HG03439 (cell line): ENCODE measurements around the gene WDR48.

ENCODE experiments used
- ATAC-seq: cut with Tn5 transposase; IDR thresholded peaks from one replicate; pipeline ENCODE4 v1.9.1; 2021; ENCODE audit warnings: mild to moderate bottlenecking, moderate library complexity; ENCODE audit not compliant: unreplicated experiment

WDR48 gene

DNA sequence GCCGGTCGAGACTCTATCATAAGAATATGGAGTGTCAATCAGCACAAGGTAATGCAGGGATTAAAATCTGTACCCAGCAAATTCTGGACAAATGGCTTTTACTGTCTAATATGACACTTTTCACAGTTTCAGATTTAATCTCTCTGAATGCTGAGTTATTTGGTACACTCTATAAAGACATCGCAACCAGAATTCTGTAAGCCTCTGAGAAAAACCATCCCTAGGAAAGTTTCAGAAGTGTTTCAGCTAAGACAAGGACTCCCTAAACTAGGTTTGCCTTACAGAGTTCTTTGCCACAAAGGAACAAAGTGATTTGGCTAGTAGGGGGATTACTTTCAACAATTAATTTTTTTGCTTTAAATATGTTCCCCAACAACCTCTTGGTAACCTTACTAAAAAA lies 11.3 kb downstream of the WDR48 start:
- ATAC-seq, result no peak

GRCh38 chr3:39064646-39065045 lies 12.8 kb downstream of the WDR48 start:
- no peak for ATAC-seq

- ATAC-seq, result peak; percentile 77
These were observed 13.4 kb downstream of the WDR48 start for GRCh38 chr3:39065197-39065596.

DNA sequence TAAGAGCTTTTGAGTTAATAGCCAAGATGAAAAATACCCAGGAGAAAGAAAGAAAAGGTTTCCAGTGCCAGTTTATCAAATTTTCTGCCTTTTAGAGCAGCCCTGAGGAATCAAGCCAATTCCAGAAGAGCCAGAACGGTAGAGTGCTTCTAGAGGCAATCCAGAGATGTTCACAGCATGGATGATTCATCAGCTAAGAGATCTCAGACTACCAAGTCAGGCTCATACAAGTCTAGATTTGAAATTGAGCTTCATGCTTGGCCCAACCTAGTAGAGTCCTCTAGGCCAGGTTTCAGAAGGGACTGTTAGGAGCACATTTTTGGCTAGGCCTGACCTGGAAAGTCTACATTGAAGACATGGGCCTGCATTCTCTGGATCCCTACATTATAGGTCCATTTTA lies 15.5 kb downstream of the WDR48 start:
- no peak for ATAC-seq

DNA sequence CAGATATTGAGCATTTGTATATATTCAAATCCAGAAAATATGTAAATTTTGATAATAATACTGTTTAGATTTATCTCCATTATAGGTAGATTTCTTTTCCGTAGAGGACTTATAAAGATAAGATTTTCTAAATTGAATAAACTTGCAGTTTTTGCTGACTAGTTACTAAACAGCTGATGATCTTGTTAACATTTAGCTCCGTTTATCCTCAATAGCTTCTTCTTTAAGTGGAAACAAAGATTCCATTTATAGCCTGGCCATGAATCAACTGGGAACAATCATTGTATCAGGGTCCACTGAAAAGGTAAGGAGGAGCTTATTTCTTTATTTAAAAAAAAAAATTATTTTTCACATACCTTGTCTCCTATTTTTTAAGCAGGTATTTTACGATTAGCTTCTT lies 16.7 kb downstream of the WDR48 start:
- ATAC-seq, result no peak

GRCh38 chr3:39075910-39076309 lies 24.1 kb downstream of the WDR48 start:
- ATAC-seq, result no peak

DNA sequence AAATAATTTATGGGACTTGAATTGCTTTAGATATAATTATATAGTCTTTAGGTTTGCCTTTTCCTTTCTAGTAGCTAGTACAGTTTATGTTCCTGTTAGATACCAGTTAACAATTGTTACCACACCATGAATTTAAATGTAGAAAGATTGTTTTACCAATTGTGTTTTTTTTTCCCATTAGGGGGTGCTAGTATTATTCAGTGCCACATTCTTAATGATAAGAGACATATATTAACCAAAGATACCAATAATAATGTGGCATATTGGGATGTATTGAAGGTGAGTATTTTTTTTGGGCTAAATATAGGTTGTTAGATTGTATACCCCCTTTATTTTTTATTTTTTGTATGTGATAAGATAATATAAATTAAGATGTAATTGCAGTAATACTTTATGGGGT lies 27.7 kb downstream of the WDR48 start:
- ATAC-seq, result no peak

DNA sequence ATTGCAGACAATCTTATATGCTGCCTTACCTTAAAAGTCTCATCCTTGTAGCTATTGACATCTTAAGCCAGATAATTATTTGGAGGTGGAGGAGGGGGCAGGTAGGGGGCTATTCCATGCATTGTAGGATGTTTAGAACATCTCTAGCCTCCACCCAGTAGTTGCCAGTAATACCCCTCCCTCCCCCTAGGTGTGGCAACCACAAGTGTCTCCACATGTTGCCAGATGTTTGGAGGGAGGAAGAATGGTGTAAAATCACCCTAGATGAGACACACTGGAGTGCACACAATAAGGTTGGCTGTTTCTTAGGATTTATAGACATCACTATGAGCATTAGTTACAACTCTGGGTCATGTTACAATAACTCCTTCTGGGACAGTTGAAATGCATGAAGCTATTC lies 28.2 kb downstream of the WDR48 start:
- no peak for ATAC-seq

DNA sequence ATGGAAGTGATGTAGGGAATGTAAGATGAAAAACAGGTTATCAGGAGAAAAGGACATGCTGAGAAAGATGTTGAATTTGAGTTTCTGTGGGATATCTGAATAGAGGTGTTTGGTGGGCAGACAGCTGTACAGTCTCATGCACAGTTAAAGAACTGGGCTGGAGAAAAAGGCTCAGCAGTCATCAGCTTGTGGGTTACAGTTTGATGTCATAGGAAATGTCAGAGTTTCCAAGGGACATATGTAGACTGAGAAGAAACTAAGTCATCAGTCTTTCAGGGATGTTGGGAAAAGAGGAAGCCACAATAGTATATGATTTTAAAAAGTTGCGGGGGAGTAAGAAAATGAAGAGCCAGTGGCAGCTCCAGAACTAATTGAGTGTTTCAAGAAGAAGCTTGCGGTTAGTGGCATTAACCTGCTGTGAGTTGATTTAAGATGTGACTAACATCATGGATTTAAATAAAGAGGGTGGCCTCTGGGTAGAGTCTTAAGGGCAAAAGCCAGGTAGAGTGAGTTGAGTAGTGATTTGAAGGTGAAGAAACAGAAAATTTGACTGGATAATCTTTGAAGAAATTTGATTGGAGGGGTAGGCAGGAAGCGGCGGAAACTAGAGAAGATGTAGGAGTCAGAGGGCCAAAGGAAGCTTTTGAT lies 31.0 kb downstream of the WDR48 start:
- no peak for ATAC-seq

- ATAC-seq, result no peak
These were observed 34.3 kb downstream of the WDR48 start for GRCh38 chr3:39086144-39086543.

GRCh38 chr3:39088456-39088855 lies 36.6 kb downstream of the WDR48 start:
- no peak for ATAC-seq

DNA sequence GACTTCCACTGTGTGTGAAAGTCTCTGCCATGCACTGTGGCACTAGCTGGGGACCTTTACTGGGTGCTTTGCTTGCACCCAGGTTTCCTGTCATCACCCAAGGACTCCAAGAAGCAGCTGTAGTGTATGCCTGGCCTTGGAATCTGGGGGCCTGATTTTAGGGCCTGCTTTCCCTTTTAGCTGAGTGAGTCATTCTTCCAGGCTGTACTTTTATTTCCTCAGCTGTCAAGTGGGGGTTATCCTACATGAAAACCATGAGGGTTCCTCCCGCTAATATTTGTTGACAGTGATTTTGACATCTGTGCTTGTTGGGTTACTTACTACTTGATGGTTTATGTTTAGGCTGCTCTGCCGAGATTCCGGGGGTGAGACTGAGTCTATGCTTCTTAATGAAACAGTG lies 37.1 kb downstream of the WDR48 start:
- no peak for ATAC-seq

GRCh38 chr3:39090922-39091321 lies 39.1 kb downstream of the WDR48 start:
- ATAC-seq, result no peak

DNA sequence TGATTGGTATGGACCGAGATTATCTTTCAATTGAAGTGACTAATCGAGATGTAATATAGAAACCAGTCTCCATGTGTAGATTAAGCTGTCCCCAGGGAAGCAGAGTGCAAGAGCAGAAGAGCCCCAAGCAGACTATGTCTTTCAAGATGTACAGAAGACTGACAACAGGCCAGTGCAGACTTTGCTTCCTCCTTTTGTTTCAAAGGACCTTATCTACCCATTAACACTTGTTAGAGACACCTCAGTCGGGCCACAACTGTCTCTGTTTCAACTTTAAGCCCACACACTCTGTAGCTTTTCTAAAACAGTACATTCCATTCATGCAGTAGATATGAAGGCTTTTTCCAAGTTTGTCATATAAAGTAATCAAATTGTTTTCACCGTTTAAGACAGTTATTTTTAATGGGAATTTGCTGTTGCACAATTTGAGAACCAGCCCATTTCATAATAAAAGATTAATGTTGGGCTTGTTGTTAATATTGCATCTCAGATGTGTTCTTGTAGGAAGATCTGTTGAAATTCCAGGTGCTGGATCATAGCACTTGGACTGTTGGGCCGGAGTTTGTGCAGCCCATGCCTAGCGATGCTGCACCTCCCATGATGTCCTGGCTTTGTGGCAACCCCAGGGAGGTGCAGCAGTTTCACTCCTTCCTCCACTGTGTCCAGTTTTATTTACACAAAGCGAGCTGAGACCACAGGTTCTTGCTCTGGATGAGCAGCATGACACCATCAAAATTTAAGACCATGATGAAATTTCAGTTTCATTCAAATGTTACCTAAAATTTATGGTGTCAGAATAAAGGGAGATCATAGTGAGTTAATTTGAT lies 43.2 kb downstream of the WDR48 start:
- ATAC-seq, result no peak

- no peak for ATAC-seq
These were observed 44.0 kb downstream of the WDR48 start for GRCh38 chr3:39095778-39096177.

DNA sequence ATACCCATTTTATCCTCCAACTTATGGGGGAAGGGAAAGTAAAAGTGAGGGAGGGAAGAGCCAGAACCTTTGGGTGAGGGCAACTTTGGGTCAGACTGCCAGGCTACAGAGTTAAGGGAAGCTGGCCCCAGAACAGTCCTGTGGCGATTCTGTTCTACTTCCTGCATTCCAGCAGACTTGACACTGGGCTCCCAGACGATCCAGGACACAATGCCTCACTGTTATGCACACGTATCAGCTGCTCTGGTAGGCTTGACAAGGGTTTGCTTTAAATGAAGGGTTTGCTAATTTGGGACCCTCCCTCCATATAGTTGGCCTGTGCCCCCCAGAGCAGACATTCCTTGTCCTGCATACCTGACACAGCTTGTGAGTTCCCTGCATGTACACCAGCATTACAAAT lies 45.0 kb downstream of the WDR48 start:
- no peak for ATAC-seq

DNA sequence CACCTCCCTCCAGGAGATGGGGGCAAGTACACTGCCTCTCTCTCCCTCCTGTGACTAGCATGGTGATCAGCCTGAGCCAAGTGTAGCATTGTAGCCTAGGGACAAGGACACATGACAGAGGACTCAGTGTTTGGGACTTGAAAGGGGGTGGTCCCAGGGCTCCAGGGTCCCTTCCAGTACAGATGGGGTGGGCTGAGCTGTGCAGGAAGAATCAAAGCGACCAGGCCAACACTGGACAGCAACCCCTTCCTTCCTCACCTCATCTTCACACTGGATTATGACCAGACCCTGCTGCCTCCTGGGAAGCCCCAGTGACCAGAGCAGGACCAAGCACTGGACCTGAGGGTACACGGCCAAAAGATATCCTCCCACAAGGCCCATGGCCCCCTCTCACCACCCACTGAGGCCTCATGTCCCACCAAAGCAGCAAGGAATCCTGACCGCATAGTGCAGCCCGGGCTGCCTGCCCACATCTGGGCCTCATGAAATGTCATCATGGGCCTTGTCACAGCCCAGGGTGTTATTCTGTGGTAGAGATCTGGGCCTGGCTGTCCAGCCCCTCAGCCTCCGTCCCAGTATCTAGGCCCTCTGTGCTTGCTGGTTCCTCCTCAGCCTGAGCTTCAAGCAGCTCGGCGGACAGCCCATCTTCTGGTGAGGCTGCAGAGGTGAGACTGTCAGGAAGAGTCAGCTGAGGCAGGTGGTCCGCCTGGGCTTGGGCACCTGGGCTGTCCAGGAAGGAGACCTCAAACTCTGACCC lies 46.1 kb downstream of the WDR48 start:
- no peak for ATAC-seq

DNA sequence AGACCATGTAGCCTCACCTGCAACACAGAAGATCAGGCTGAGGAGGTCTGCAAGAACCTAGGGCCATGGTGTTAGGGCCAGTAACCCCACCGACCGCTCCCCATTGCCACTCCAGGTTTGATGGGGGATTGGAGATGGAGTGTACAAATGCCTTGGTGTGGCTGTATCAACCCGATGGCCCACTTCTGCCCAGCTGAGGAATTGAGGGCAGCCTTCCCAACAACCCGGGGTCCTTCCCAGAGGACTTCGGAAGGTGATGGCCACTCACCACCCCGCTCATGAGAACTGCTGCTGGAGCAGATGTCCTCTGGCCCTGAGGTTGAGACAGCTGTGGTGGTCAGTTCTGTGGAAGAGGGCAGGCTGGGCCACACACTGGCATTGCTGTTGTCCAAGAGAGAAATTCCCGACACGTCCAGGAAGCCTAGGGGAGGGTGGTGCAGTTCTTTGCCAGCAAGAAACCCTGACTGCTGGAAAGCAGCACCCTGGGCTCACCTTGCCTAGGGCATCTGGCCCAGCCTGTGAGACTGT lies 46.7 kb downstream of the WDR48 start:
- no peak for ATAC-seq

DNA sequence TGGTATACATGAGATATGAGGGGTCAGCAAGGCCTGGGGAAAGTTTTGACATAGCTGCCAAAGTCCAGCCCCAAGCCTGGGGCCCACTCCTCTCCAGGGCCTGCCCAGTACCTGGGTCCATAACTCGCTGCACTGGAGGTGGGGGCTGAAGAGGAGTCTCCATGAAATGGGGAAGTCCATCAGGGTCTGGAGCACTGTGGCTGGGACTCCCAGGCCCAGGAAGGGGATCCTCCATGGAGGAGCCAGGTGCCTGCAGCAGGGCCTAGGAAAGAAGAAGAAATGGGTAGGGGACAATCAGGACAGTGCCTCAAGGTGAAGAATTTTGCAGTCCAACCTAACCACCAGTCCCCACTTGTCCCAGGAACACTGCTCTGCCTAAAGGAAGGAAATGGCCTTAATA lies 47.4 kb downstream of the WDR48 start:
- no peak for ATAC-seq

- ATAC-seq, result no peak
These were observed 48.1 kb downstream of the WDR48 start for GRCh38 chr3:39099738-39100499.

GRCh38 chr3:39100500-39100886 lies 48.7 kb downstream of the WDR48 start:
- ATAC-seq, result no peak
